ENCODE measurements around the gene TIPRL.
"Not testable (repeated sequence)": the region's sequence is repeated elsewhere in the genome, so short reads cannot be mapped to it uniquely, and the experiment has no call there.

Gene TIPRL

DNA sequence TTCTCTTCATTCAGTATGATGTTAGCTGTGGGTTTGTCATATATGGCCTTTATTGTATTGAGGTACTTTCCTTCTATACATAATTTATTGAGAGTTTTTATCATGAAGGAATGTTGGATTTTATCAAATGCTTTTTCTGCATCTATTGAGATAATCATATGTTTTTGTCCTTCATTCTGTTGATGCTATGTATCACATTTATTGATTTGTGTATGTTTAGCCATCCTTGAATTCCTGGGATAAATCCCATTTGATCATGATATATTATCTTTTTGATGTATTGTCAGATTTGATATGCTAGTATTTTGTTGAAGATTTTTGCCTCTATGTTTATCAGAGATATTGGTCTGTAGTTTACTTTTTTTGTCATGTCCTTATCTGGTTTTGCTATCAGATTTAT, 21.1 kb upstream of the TIPRL start:
- no peak for DNase-seq (ENCODE audit: low read depth in 2 of 3, low spot score in 2 of 3)

DNA sequence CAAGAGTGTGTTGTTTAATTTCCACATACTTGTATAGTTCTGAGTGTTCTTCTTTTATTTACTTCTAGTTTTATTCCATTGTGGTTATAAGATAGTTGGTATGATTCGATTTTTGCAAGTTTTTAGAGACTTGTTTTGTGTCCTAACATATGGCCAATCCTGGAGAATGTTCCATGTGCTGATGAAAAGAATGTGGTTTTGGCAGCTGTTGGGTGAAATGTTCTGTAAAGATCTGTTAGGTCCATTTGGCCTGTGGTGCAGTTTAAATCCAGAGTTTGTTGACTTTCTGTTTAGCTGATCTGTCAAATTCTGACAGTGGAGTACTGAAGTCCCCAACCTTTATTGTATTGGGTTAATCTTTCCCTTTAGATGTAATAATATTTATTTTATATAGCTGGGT, 19.5 kb upstream of the TIPRL start:
- DNase-seq (ENCODE audit: low read depth in 2 of 3, low spot score in 2 of 3): no peak

DNA sequence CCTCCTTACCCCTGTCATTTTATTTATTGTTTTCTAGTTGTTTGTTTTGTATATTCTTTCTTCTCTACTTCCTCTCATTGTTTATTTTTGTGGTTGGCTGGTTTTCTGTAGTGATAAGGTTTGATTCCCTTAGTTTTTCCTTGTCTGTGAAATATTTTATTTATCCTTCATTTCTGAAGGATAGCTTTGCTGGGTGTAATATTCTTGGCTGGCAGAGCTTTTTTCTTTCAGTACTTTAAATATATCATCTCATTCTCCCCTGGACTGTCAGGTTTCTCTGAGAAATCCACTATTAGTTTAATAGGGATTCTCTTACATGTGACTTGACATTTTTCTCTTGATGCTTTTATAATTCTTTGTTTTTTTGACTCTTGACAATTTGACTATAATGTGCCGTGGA, 18.8 kb upstream of the TIPRL start:
- DNase-seq (ENCODE audit: low read depth in 2 of 3, low spot score in 2 of 3): no peak

DNA sequence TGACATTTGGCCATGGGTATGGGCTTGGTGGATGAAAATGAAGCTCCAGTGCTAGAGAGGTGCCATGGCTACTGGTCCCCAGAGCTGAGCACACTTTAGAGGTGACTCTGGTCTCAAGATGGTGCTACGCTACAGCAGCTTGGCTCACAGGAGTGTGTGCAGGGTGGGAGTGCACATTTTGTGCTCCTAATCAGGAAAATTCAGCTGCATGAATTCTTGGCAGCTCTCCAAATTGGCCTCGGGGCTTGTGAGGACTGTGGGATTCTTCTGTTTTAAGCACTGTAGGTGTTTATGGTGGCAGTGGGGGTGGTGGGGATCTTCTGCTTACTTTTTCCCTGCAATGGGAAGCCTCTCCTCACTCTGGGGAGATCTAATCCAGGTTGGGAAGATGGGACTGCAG, 17.3 kb upstream of the TIPRL start:
- no peak for DNase-seq (ENCODE audit: low read depth in 2 of 3, low spot score in 2 of 3)

DNA sequence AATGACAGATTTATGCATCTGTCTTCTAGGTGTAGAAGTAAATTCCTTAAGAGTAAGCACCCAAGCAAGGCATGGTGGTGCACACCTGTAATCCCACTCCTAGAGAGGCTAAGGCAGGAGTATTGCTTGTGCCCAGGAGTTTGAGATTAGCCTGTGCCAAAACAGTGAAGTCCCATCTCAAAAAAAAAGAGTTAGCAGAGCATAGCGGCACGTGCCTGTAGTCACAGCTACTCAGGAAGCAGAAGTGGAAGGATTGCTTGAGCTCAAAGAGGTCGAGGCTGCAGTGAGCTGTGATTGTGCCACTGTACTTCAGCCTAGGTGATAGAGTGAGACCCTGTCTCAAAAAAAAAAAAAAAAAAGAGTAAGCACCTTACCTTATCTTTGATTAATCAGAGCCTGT, 15.1 kb upstream of the TIPRL start:
- no peak for DNase-seq (ENCODE audit: low read depth in 2 of 3, low spot score in 2 of 3)

DNA sequence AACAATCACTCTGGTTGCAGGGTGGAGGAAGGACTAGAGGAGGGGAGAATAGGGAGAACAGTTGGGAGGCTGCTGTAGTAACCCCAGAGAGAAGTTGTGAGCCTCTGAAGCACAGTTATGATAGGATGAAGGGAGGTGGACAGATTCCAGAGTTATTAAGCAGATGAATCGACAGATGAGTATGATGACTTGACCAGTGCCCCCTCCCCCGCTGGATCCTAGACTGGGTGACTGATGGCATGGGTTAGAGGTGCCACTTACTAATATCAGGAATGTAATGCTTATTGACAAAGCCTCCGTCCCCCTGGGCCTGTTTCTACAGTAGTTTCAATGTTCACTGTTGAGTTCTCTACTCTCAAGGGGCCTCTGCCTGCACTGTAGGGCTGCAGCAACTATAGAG, 14.0 kb upstream of the TIPRL start:
- no peak for DNase-seq (ENCODE audit: low read depth in 2 of 3, low spot score in 2 of 3)

DNA sequence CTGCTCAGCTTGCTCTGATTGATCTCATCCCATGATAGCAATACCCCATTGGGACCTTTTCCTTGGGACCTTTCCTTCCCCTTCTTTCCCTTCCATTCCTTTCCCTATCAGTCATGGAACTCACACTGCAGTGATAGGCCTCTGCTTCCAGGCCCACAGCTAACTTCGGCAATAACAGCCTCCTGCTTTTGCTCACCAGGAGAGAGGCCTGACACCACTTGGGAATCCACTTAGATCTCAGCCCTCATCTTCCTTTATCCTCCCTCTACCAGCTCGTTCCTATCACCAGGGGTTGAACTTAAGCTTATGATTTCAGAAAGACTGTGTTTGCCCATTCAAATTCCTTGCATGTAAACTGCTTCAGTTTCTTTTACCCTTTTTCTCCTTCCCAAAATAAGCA, 11.0 kb upstream of the TIPRL start:
- DNase-seq (ENCODE audit: low read depth in 2 of 3, low spot score in 2 of 3): no peak

DNA sequence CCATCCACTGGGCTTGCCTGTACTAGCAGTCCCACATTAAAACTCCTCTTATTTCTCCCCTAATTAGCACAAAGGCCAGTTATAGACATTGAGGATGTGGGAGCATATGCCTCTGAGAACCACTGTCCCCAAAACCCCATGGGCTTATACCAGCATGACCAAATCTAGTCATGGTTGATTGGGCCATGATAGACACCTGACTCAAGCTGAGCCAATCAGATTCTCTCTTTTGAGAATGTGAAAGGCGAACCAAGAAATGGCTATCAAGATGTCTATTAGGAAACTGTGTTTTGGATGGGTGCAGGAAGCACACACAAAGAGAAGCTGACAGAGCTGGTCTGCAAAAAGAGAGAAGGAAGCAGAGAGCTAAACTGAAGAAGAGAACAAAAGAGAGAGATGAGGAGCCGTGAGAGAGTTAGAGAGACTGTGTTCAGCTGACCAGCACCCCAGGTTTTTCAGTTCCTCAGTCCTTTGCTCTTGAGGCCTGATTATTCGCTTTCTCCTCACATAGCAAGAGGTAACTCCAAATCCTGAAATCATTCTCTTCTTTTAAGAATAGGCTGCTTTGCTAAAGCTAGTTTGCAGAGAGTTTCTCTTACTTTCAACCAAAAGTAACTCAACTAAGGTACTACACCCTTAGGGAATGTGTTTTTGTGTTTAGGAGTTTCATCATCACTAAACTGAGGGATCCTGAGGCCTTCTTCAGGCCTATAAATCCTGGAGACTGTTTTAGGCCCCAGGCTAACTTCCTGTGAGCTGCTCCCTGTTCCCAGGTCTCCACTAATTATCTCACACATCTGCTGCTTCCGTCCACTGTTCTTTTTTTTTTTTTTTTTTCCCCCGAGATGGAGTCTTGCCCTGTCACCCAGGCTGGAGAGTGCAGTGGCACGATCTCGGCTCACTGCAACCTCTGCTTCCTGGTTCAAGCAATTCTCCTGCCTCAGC, 7.9 kb upstream of the TIPRL start:
- DNase-seq (ENCODE audit: low read depth in 2 of 3, low spot score in 2 of 3): no peak

DNA sequence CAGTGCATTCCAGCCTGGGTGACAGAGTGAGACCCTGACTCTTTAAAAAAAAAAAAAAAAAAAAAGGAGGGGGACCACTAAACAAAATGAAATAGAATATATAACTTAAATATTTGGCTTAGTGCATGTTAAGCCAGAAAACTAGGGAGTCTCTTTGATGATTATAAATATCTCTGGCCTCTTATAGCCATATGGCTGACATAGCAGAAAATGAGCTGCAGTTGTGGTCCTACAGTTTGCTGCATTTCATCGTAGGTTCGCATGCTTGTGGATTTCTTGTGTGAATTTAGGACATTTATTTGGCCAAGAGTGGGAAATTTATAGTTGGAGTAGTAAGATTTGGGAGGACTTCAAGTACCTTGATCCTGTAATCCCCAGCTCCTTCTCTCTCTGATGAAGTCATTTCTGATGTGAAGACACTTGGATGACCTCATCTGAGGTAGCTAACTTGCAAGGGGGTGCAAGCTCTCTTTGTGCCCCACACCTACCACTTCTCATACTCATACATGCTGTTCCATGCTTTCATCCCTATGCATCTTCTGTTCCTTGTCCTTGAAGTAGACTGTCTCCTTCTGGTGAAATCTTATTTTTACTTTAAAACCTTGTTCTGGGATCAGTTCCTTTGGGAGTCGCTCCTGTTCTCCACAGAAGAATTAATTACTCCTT, 6.4 kb upstream of the TIPRL start:
- no peak for DNase-seq (ENCODE audit: low read depth in 2 of 3, low spot score in 2 of 3)

DNA sequence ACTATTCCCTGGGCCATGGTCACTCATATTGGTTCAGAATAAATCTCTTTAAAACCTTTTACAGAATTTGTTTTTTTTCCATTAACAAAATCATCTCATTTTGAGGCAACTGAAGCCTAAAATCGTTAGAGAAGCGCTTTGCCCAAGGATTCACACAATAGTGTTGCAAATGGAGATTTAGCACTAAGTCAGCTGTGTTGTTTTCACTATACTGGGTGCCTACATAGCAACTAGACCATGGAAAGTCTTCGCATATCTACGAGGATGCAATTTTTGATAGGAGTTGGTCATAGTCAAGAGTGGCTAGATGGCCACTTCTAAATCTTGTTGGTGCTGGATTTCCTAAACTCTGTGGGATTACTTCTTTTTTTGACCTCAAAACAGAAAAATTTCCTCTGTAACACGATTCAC, 530 bp upstream of the TIPRL start:
- DNase-seq (ENCODE audit: low read depth in 2 of 3, low spot score in 2 of 3): no peak

DNA sequence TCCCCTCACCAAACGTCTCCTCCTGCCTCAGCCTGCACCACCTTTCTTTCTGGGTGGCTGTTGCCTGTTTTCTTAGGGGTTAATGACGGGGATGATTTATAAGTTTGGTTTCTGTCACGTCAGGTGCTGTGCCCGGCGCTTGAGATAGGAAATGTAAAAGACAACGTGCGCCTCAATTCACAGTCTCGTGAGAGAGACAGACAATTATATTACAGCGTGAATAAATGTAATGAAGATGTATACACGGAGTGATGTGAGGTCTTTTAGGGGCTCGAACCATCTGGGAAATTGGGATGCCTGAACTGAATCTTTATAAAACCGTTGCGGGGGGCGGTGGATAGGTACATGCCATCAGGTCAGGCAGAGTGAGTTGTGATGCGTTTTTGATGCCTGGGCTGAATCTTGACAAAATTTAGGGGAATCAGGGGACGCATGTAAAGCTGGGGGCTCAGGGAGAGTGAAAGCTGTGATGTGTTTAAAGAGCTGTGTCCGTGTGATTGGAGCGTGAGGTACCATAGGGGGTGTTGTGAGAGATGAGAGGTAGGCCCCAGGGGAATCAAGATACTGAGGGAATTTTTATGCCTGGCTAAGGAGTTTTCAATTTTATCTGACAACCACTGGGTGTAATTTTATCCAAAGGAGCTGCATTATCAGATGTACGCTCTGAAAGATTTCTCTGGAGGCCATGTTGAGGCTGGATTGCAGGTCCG, 831 bp downstream of the TIPRL start:
- no peak for DNase-seq (ENCODE audit: low read depth in 2 of 3, low spot score in 2 of 3)

DNA sequence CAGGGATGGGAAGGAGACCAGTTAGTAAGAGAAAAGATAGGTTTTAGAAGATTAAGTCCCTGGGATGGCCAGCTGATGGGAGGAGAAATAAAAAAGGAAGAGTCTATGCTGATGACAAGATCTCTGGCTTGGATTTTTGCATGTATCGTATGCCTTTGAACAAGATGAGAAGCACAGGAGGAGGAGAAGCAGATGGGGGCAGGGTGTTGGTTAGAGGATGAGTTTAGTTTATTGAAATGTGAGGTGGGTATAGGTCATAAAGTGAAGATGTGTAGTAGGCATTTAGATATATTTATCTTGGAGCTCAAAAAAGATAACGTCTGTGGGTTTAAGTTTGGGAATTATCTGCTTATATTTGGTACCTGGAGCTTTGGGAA, 1.4 kb downstream of the TIPRL start:
- no peak for DNase-seq (ENCODE audit: low read depth in 2 of 3, low spot score in 2 of 3)

DNA sequence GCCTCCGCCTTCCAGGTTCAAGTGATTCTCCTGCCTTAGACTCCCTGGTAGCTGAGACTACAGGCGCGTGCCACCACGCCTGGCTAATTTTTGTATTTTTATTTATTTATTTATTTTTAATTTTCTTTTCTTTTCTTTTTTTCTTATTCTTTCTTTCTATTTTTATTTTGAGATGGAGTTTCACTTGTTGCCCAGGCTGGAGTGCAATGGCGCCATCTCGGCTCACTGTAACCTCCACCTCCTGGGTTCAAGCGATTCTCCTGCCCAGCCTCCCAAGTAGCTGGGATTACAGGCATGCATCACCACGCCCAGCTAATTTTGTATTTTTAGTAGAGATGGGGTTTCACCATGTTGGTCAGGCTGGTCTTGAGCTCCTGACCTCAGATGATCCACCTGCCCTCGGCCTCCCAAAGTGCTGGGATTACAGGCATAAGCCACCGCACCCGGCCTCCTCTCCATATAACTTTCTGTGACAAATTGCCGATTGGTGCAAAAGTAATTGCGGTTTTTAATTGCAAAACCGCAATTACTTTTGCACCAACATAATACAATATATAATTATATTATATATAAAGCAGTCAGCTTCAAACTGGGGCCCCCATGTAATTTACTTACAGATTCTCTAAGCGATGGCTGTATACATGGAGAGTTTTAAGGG, 2.4 kb downstream of the TIPRL start:
- DNase-seq (ENCODE audit: low read depth in 2 of 3, low spot score in 2 of 3): not testable (repeated sequence)

DNA sequence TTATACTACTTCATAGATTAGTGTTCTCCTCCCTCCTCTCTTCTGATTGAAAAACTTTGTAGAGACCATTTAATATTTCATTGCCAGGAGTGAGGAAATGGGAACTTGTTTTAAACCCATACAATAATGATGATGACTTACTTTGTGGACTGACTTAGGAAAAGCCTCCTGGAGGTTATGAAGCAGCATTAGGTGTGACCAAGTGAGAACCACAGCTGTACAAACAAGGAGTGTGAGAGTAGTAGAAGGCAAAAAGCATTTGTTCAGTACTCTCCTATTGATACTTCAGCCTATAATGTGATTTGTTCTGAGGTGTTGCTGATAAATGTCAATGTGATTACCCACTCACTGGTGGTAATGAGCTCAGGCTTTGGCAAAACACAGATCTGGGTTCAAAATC, 8.4 kb downstream of the TIPRL start:
- DNase-seq (ENCODE audit: low read depth in 2 of 3, low spot score in 2 of 3): no peak

DNA sequence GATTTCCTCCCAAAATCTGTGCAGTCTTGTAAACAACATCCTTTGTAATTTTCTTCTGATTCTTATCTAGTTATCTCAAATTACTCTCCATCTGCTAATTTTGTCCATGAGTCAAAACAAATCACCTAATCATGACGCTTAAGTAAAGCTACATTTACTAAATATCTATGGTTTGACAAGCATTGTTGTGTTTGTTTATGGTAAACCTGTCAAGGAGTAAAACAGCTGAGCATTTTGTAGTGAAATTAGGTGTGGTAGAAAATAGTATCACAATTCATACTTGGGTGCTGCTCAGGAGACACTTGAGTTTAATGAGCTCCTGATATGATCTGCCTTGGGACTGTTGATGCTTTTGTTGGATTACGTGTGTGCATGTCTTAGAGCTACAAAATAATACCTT, 11.6 kb downstream of the TIPRL start:
- no peak for DNase-seq (ENCODE audit: low read depth in 2 of 3, low spot score in 2 of 3)

DNA sequence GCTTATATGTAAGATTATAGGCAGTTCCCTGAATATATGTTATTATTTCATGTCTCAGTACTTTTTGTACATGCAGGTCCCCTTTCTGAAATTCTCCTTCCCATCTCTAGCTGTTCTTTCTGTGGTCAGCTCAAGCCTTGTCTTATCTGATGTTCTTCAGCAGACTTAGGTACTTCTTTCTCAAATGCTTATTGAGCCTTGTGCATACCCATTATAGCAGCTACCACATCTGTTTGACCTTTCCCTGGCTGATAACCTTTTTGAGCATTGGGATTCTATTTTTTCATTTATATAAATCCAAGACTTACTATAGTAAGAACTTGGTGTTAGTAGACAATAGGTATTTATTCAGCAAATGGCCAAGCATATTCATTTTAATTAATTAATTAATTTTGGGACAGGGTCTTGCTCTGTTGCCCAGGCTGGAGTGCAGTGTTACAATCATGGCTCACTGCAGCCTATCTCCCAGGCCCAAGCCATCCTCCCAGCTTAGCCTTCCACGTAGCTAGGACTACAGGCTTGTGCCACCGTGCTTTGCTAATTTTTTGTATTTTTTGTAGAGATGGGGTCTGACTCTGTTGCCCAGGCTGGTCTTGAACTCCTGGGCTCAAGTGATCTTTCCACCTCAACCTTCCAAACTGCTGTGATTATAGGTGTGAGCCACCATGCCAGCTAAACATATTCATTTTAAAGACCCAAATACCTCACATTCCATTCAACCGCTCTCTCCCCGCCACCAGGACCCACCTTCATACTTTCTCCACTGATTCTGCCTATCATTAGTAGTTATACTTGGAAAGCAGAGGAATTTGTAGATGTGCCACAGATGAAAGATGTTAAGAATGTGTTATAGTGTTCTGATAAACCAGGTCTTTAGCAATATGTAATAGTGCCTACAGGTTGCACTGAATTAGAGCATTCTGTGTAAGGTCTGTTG, 16.7 kb downstream of the TIPRL start:
- DNase-seq (ENCODE audit: low read depth in 2 of 3, low spot score in 2 of 3): no peak

DNA sequence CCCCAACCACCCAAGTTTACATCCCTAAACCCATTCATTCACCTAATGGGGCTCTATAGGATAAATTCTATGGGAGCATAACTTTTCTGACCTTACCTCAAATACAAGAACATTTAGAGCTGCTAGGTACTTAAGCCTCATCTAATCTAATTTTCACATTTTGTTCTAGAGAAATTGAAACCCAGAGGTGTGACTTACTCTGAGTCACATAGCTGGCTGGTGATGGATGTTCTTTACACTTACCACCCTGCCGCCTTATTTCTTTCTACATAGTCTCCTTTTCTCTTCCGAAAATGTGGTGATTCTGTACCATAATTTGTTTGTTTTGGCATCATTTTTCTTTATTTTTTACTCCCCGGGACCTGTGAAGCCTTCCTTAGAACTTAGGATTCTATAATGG, 20.3 kb downstream of the TIPRL start:
- no peak for DNase-seq (ENCODE audit: low read depth in 2 of 3, low spot score in 2 of 3)

DNA sequence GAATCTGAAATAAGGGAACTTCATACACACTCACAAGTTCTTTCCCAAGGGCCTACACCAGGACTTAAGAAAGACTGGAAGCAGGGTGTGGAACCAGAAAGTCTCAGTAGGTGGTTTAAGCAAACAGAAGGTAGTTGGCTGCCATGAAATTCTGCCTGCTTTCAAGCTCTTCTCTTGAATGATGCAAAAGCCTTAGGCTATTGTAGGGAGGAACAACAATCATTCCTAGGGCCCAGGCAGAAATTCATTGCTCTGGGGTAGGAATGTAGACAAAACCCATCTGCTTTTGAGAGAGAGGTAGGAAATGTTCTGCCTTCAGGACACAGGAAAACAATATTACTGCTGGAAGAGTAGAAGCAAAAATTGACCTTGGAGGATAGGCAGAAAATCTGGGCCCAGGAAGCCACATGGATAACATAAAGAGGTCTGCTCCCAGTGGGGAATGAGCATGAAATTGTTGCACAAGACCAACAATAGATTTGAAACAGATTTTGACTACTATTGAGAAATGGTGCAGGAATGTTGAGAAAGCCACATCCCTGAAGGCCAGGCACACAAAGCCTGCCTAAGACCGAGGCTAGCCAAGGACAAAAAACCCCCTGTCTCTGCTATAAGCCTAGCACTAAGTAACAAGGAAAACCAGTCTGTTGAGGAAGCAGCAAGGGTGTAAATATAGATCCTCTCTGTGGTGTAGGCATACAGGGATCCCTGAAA, 24.3 kb downstream of the TIPRL start:
- DNase-seq (ENCODE audit: low read depth in 2 of 3, low spot score in 2 of 3): no peak

DNA sequence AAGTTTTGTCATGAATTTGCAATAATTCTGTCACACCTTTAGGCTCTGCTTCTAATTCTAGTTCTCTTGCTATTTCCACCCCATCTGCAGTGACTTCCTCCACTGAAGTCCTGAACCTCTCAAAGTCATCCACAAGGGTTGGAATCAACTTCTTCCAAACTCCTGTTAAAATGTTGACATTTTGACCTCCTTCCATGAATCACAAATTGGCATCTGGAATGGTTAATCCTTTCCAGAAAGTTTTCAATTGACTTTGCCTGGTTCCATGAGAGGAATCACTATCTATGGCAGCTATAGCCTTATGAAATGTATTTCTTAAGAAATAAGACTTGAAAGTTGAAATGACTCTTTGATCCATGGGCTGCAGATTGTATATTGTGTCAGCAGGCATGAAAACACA, 27.3 kb downstream of the TIPRL start:
- no peak for DNase-seq (ENCODE audit: low read depth in 2 of 3, low spot score in 2 of 3)

DNA sequence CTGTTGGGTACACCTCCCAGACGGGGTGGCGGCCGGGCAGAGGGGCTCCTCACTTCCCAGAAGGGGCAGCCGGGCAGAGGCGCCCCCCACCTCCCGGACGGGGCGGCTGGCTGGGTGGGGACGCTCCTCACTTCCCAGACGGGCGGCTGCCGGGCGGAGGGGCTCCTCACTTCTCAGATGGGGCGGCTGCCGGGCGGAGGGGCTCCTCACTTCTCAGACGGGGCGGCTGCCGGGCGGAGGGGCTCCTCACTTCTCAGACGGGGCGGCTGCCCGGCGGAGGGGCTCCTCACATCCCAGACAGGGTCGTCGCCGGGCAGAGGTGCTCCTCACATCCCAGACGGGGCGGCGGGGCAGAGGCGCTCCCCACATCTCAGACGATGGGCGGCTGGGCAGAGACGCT, 28.9 kb downstream of the TIPRL start:
- DNase-seq (ENCODE audit: low read depth in 2 of 3, low spot score in 2 of 3): not testable (repeated sequence)

All from activated CD8-positive, alpha-beta memory T cell treated with anti-CD3 and anti-CD28 coated beads for 48 hours (primary cell).